GM19463 (cell line): ENCODE results near the gene LDLRAD3.

Source experiments
- ATAC-seq: cut with Tn5 transposase; IDR thresholded peaks from one replicate; pipeline ENCODE4 v1.9.1; 2021; ENCODE audit warnings: mild to moderate bottlenecking, moderate library complexity; ENCODE audit not compliant: unreplicated experiment

LDLRAD3 gene

GRCh38 chr11:36258730-36259360, 315.0 kb downstream of the LDLRAD3 start:
- ATAC-seq = no peak

GRCh38 chr11:36261094-36261493, 317.2 kb downstream of the LDLRAD3 start:
- ATAC-seq = no peak

GRCh38 chr11:36264011-36264972, 320.4 kb downstream of the LDLRAD3 start:
- ATAC-seq = no peak

DNA sequence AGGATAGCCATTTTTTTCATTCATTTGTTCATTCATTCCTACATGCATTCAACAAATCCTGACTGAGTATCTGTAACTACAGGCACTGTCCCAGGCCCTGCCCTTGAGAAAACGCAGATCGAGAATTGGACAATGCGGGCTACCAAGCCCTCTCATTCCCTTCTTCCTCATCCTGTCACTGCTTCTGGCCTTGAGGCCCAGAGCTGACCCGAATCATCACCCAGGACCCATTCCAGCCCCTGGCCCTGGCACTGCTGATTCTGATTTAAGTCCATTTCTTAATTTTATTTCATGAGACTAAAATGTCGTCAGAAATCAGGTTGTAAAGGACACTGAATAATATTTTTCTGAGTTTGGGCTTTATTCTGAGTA, 321.1 kb downstream of the LDLRAD3 start:
- ATAC-seq = no peak

DNA sequence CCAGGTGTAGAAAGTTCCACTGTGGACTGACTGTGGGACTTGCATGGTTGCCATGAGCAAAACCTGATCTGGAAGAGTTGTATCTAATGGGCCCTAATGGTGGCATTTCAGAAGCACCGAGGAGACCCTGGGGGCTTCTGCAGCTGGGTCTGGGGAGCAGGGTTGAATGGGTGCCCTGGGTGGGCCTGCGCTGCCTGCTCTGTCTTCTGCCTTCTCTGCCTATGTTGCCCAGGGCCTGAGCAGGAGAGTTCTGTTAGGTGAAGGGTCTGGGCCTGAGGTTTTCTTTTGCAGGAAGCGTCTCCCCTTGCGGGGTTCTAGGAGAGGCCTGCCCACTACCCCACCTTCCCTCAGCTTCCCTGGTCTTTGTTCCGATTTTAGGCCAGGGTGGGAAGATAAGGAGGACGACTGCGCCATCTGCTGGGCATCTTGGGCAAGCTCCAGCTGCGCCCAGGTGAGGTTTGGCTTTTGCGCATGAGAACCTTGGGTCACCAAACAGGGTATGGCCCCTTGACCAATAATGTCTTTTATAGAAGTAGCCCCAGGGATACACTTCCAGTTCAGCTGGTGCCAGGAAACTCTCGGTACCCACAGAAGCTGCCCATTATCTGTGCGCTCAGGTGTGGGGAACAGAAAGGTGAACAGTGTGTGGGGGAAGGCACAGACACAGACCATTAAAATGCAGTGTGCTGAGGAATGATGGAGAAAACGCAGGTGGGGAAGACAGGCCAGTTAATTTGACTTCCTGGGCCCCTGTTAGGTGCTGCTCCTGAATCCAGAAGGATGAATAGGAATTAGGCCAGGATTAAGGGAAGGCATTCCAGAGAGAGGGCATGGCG, 322.1 kb downstream of the LDLRAD3 start:
- peak; percentile 82 for ATAC-seq

- no peak for ATAC-seq
Measured at GRCh38 chr11:36266767-36267166, 322.9 kb downstream of the LDLRAD3 start.

- no peak for ATAC-seq
Measured at GRCh38 chr11:36268337-36268985, 324.6 kb downstream of the LDLRAD3 start.

DNA sequence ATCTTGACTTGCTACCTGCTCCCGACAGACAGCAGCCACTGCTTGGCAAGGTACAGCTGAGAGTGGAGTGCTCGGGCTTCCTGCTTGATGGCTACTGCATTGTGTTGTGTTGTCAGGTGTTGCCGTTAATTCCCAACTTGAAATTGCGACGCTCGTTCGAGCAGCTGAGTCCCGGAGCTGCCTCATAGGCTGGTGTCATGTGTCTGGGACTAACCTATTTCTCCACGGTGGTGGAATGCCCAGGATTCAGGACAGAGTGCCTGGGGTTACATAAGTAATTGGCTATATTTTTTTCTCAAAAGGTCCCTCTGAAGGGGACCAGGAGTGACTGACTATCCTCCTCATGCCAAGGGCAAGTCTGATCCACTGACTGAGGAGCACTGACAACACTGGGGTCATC, 326.8 kb downstream of the LDLRAD3 start:
- ATAC-seq = no peak

DNA sequence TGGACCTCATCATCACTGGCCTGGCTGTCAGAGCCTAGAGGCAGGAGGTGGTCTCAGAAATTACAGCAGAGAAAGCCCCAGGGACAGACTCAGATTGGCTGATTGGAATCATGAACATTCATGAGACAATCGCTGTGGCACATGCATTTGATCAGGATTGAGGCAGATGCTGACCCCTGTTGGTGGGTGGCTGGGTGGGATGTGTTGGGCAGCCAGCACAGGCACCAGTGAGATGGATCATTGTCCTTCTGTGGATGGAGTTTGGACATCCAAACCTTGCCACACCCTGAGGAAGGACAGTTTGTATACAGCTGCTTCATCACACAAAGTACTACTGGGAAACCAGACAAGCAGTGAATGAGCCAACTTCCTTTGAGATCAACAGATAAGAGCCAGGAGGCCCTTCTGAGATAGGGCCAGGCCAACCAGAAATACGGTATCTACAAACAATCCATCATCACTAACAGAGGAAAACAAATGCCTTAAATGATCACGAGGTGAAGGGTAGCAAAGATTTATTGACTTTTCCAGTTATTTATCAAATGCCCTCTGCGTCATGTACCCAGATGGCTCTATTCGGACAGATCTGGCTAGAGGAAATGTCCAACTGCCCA, 328.0 kb downstream of the LDLRAD3 start:
- ATAC-seq = no peak

GRCh38 chr11:36273110-36273509, 329.2 kb downstream of the LDLRAD3 start:
- no peak for ATAC-seq

GRCh38 chr11:36274414-36274813, 330.6 kb downstream of the LDLRAD3 start:
- ATAC-seq = no peak

DNA sequence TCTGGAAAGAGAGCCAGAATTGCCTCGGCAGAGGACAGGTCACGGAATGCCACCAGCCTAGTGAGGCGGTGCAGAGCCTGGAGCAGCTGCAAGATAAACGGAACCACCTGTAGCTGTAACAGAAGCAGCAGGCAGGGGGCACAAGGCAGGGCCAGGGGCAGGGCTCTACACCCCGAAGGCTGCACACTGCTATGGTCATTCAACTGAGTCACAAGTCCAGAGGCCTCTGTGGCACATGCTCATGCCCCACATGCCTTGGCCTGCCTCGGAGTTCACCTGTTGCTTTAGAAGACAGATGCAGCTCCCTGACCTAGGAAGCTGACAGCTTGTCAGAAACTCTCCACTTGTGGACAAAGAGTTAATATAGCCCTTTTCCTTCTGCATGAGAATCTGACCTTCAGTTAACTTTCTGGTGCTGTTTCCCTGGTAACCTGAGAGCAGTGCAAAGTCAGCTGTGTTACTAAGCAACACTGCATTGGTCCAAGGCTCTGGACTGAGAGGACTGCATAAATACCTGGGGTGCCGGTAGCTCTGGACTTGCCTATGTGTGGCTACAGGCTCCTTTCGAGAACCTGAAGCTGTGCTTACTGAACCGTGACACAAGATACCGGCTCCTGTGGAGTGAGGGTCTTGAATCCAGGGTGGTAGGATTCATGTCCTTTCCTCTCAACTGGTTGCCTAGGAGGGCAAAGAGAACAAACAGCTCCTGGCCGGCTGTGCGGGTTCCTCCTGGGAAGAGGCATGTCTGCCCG, 334.8 kb downstream of the LDLRAD3 start:
- no peak for ATAC-seq

- ATAC-seq = no peak
Measured at GRCh38 chr11:36280531-36280930, 336.7 kb downstream of the LDLRAD3 start.
